Jurkat, Clone E6-1 (cell line): ENCODE data around the gene KDM4B.

Experiments used
- DNase-seq: peaks from one replicate; pipeline ENCODE4 v3.0.0-alpha.2; 2011; ENCODE audit warnings: low read depth, low spot score
- H3K4me3 ChIP-seq: 2 replicates; pipeline ENCODE4 v1.5.1; 2011; ENCODE audit warnings: mild to moderate bottlenecking, low read length, control low read depth, moderate library complexity

The KDM4B gene

DNA sequence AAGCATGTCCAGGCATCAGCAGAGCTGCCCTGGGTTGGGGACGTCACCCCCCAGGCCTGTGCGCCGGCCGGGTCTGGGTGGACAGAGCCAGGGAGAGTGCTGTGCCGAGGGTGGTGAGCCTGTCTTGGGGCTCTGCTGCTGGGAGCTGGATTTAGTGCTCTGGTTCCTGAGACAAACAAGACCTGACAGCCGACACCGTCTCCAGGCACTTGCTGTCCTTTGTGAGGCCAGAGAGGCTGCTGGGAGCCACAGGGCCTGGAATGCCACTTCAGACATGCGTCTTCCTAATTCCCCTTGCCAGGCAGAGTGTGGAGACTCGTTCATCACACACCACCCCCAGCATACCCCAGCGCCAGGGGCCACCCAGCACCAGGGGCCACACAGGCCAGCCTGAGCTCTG is 165.8 kb downstream of the KDM4B start:
- no peak overlapping the region for H3K4me3 ChIP-seq
- no peak for DNase-seq

DNA sequence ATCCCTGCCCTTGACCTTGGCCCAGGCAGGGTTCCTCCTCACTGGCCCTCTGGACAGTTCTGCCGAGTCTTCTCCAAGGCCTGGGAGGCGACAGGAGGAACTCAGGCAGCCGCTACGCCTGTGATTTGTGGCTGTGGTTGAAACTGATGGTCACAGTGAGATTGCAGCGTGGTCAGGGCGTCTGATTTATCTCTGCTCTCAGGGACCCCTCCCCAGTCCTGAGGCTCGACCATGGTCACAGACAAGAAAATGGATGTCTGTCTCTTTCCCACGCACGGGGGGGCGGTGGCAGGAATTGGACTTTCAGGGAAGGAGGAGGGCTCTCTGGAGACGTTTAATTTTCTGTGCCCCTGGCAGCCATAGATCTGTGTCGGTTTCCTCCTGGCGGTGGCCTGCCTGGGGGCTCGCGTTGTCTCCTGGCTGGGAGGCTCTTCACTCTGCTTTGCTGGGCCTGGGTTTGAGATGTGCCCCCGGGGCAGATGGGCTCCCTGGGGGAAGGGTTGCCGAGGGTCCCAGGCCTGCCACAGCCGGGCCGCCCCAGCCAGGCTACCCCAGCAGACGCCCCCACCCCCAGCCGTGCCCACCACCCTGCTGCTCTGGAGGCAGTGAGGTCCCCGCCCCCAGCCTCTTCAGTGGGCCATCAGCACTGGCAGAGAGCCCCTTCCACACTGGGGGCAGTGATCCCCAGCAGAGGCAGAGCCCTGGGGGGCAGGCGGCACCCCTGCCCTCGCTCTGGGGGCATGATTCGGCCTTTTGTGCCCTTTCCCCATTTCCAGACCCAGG is 167.4 kb downstream of the KDM4B start:
- no peak for DNase-seq
- no peak overlapping the region for H3K4me3 ChIP-seq

DNA sequence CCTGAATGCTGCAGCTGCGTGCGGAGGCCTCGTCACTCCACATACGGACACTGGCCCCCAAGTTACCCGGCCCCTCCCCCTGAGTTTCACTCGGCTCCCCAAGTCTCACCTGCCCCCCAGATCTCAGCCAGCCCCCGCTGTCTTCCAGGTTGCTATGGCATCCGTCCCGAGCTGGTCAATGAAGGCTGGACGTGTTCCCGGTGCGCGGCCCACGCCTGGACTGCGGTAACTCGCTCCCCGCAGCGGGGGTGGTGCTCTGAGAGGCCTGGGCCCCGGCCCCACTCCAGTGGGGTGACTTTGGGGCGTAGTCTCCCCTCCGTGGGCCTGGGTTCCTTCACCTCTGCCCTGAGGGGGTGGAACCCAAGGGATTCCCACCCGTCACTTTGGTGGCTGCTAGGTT is 168.2 kb downstream of the KDM4B start:
- no peak for DNase-seq
- no peak overlapping the region for H3K4me3 ChIP-seq

DNA sequence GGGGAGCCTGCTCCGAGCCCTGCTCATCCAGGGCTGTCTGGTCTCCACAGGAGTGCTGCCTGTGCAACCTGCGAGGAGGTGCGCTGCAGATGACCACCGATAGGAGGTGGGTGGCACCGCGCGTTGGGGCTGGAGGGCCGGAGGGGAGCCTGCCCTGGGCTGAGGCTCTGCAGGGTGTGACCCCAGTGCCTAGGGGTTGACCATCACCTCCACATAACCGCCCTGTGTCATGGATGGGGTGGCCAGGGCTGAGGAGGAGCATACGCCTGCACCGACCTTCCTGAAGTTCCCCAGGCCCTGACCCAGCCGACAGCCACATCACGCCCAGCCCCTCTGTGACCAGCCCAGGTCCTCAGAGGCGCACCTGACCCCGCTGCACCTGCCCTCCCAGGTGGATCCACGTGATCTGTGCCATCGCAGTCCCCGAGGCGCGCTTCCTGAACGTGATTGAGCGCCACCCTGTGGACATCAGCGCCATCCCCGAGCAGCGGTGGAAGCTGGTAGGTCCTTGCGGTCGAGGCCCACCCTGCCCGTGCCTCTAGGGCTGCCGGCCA is 168.7 kb downstream of the KDM4B start:
- no peak for DNase-seq
- H3K4me3 ChIP-seq, result no peak overlapping the region

DNA sequence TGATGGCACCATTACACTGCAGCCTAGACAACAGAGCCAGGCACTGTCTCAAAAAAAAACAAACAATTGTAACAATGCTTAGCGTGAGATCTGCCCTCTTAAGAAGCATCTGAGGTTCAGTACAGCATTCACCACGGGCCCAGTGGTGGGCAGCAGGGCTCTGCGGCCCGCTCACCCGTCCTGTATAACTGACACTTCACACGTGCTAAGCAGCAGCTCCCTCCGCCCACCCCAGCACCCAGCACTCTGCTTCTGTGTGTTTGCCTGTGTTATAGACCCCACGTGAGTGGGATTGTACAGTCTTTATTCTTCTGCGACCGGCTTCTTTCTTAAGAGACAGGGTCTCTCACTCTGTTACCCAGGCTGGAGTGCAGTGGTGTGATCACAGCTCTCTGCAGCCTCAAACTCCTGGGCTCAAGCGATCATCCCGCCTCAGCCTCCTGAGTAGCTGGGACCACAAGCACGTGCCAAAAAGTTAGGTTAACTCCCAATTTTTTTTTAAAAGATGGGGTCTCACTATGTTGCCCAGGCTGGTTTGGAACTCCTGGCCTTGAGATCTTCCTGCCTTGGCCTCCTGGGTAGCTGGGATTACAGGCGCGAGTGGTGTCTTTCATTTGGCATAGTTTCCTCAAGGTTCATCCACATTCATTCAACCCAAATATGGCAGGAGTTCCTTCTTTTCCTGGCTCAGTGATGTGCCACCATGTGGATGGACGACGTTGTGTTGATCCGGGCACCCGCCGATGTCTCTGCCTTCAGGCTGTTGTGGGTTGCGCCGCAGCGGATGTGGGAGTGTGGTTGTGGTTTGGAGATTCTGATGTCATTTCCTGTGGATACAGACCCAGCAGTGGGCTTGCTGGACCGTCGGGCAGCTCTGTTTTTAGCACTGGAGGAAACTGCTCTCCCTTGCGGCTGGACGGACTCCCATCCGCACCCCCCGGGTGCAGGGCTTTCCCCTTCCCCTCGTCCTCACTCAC is 170.0 kb downstream of the KDM4B start:
- peak; percentile 83 for DNase-seq
- no peak overlapping the region for H3K4me3 ChIP-seq

DNA sequence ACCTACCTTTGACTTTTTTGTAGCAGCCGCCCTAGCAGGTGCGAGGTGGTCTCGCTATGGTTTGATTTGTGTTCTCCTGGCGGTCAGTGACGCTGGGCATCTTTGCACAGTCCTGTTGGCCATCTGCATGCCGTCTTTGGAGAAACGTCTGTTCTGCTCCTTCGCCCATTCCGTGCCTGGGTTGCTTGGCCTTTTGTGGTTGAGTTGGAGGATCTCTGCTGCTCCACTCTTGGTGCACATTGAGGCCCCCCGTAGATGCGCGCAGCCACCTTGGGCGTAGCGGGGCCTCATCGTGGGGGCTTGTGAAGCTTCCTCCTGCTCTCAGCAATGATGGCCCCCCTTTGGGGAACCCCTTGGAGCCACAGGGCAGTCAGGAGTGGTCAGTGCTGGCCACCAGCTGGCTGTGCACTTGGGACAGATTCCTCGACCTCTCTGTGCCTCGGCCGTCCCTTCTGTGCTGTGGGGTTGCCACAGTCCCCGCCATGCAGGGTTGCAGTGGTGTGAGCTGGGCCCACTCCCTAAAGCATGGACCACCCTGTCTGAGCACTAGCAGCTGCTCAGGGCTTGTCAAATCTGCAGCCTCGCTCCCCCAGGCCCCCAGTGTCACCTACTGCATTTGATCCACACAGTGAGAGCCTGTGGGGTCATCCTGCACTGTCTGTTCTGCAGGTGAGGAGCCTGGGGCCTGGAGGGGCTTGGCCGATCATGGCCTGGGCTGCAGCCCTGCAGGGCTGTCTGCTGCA is 170.8 kb downstream of the KDM4B start:
- no peak for DNase-seq
- no peak overlapping the region for H3K4me3 ChIP-seq

DNA sequence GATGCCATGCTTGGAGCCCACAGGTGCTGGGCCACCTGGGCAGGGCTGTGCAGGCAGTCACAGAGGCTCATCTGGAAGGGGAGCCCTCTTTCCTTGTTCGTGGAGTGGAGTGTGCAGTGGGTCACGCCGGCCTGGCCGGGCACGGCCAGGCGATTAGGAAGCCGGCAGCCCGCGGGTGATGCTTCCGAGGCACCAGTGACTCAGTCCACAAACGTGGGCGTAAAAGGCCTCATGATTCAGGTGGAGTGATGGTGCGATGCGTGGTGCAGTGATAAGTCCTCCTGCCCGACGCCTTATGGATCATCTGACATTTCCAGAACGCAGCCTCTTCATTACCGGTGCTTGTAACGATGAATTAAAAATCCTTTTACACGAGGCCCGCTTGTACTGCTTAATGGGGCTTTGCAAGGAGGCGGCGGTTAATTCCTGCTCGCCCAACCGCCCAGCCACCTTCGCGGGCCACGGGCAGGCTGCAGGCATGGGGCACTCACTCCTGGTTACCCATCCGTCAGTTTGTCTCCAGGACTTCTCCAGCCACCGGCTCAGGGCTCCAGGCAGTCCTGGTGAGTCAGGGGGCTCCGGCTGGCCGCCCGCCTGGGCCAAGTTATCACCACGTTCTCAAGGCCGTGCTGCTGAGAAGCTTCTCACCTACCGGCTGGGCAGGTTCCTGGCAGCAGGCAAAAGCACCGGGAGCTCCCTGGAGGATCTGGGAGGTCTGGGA is 172.4 kb downstream of the KDM4B start:
- DNase-seq, result no peak
- no peak overlapping the region for H3K4me3 ChIP-seq

DNA sequence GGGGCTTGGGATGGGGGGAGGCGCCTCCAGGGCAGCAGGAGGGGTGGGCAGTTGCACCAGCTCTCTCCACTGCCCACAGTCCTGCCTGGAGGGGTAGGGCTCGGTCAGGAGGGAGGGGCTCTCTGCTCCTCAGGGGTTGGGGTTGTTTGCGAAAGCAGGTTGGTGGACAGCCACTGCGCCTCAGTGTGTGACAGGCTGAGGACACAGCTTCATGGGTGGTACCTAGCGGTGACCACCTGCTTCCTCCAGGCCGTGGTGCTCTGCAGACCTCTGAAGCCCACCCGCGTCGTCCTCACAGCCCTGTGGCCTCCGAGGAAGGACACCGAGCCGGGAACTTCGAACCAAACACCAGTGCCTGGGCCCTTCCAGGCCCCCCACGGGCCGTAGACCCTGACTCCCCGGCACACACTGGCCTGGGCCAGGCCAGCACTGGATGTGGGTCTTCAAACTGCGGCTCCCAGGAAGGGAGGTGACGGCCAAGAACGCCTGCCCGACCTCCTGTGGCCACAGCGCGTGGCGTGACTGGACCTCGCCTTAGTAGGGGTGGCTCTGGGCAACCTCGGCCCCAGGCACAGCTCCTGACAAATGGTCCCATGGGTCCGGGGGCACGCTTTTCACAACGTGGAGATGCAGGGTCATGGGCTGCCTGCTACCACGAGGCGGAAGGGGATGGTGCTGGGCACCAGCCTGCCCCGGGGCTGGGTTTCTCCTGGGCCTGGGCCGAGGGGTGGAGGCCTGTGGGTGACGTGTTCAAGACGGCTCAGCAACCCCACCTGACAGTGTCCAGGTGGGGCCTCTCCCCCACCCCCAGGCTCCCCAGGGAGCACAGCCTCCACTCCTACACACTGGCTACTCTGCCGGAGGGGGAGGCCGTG is 173.2 kb downstream of the KDM4B start:
- H3K4me3 ChIP-seq, result no peak overlapping the region
- DNase-seq, result no peak

DNA sequence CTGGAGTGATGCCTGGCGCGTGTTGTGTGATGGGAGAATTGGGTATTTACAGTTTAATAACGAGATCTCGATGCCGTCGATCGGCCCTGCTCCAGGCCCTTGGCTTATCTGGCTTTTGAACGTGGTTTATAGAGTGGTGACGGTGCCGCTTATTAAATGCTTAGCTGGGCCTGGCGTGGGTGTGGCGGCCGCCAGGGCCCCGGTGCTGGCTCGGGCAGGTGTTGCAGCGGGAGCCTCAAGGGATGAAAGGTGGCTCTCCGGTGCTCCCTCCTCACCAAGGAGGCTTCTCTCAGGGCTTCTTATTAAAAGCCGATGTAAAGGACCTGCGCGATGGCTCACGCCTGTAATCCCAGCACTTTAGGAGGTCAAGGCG is 173.8 kb downstream of the KDM4B start:
- no peak for DNase-seq
- no peak overlapping the region for H3K4me3 ChIP-seq

DNA sequence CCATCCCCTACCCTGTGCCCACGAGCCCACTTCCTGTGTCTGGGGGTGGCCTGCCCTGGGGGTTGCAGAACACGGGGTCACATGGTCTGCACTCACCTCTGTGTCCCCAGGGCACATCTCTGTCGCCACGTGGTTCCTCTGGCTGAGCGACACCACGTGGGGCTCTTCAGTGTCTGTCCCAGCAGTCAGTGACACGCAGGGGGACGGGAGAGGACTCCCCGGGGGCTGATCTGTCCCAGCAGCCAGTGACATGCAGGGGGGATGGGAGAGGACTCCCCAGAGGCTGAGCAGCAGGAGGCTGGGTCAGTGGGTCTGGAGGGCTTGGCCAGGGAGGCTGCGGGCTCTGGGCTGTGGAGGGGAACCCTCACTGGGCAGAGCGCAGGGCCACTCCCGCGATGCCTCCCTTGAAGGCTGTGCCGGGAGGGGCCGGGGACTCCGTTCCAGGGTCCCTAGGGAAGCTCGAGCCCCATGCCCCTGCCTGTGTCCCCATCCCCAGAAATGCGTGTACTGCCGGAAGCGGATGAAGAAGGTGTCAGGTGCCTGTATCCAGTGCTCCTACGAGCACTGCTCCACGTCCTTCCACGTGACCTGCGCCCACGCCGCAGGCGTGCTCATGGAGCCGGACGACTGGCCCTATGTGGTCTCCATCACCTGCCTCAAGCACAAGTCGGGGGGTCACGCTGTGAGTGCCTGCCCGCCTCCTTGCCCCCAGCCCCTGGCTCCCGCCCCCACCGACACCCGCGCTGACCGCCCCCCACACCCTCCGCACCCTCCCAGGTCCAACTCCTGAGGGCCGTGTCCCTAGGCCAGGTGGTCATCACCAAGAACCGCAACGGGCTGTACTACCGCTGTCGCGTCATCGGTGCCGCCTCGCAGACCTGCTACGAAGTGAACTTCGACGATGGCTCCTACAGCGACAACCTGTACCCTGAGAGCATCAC is 174.8 kb downstream of the KDM4B start:
- H3K4me3 ChIP-seq, result no peak overlapping the region
- no peak for DNase-seq

DNA sequence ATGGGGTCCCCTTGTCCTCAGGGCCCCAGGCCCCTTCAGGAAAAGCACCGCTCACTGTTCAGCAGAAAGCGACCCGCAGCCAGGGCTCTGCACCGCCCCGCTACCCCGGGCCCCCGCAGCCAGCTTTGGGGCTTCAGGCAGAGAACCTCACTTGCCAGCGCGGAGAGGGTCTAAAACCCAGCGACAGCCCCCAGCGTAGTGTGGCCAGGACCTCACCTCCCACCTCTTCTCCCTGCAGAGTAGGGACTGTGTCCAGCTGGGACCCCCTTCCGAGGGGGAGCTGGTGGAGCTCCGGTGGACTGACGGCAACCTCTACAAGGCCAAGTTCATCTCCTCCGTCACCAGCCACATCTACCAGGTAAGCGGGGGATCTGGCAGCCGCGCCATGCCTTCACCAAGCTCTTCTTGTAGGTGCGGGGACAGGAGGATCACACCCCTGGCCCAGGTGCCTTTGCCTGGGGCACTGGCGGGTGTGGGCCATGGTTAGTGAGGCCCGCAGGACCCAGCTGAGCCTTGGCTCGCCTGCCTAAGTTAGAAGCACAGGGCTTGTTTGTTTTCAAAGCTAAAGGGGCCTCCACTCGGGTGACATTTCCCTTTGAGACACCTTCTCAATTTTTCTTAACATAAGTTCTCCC is 175.7 kb downstream of the KDM4B start:
- no peak for DNase-seq

DNA sequence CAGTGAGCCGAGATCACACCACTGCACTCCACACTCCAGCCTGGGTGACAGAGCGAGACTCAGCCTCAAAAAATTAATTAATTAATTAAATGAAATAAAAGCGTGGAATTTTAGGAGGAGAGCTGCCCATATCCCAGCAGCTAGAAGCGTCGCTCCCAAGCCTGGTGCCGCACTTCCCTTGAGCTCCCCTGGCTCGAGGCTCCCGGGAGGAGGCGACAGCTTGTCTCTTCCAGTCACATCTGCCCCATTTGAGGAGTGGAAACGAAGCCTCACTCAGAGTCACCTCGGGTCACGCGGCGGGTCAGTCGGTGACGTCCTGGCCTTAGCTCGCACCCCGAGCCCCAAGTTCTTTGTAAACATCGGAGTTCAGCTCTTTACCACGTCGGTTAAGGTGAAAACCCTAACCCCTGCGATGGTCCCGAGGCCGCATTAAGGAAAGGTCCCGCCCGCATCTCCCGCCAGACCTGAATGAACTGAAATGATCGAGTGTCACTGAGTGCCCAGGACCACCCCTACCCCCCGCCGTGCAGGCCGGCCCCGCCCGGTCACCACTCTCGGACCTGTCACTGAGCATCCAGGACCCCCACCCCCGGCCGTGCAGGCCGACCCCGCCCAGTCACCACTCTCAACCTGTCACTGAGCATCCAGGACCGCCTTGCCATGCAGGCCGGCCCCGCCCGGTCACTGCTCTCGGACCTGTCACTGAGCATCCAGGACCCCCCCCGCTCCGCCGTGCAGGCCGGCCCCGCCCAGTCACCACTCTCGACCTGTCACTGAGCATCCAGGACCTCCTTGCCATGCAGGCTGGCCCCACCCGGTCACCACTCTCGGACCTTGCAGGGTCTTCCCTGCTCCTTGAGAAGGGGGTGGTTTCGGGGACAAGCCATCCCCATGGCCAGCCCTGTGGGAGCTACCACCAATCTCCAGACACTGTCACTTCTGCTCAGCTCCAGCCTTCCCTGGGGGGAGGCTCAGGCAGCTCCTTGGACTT is 176.9 kb downstream of the KDM4B start:
- DNase-seq, result no peak
- no peak overlapping the region for H3K4me3 ChIP-seq

More for the DNA sequence above, 175.7 kb downstream of the KDM4B start:
- no peak overlapping the region for H3K4me3 ChIP-seq

DNA sequence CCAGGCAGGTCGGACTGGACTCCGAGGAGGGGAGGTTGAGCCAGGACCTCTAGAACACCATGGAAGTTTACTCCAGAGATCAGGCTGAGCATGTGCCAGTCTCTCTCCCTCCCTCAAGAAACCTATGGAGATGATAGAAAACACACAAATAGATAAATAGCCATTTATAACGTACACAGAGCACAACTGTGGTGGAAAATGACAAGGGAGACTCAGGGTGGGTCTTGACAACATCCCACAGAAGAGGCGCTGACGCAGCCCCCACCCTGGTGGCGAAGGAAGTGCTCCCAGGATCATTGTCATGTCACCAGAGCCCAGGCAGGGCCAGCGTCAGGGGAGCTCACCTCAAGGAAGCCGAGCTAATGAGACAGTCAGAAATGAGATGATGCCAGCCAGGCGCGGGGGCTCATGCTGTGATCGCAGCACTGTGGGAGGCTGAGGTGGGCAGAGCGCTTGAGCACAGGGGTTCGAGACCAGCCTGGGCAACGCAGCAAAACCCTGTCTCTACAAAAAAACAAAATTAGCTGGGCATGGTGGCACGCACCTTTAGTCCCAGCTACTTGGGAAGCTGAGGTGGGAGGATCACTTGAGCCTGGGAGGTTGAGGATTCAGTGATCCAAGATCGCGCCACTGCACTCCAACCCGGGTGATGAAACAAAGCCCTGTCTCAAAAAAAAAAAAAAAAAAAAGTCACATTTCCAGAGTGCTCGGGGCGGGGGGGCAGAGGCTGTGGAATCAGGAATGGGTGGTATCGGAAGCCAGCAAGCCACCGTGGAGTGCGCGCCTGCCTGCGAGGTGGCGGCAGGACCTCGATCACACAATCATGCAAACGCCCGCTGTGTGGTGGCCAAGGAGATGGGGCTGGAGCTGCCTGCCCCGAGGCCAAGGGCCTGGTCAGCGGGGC is 178.4 kb downstream of the KDM4B start:
- DNase-seq, result no peak
- H3K4me3 ChIP-seq, result no peak overlapping the region
